GM03348 (cell line): Measurements from ENCODE around the gene RSBN1L.

Experiments
- DNase-seq: peaks from one replicate; pipeline ENCODE4 v3.0.0; 2012; ENCODE audit warnings: low spot score

Gene RSBN1L

GRCh38 chr7:77731716-77732115, 35.5 kb downstream of the RSBN1L start:
- no peak for DNase-seq

- DNase-seq = no peak
Measured at GRCh38 chr7:77734659-77735421, 38.6 kb downstream of the RSBN1L start.

GRCh38 chr7:77735457-77735856, 39.2 kb downstream of the RSBN1L start:
- no peak for DNase-seq

GRCh38 chr7:77736991-77737390, 40.7 kb downstream of the RSBN1L start:
- DNase-seq = no peak

- DNase-seq = no peak
Measured at GRCh38 chr7:77738382-77738781, 42.1 kb downstream of the RSBN1L start.

GRCh38 chr7:77738871-77739270, 42.6 kb downstream of the RSBN1L start:
- DNase-seq = no peak

GRCh38 chr7:77740257-77740656, 44.0 kb downstream of the RSBN1L start:
- DNase-seq = no peak

GRCh38 chr7:77743518-77743917, 47.3 kb downstream of the RSBN1L start:
- DNase-seq = no peak

- no peak for DNase-seq
Measured at GRCh38 chr7:77745746-77746145, 49.5 kb downstream of the RSBN1L start.

- DNase-seq = no peak
Measured at GRCh38 chr7:77746164-77746823, 50.0 kb downstream of the RSBN1L start.

- no peak for DNase-seq
Measured at GRCh38 chr7:77746824-77747165, 50.5 kb downstream of the RSBN1L start.

GRCh38 chr7:77747178-77747577, 50.9 kb downstream of the RSBN1L start:
- DNase-seq = no peak

- no peak for DNase-seq
Measured at GRCh38 chr7:77747718-77748117, 51.5 kb downstream of the RSBN1L start.

- no peak for DNase-seq
Measured at GRCh38 chr7:77752016-77752415, 55.8 kb downstream of the RSBN1L start.

- DNase-seq = no peak
Measured at GRCh38 chr7:77753173-77753572, 56.9 kb downstream of the RSBN1L start.

GRCh38 chr7:77757589-77757988, 61.3 kb downstream of the RSBN1L start:
- DNase-seq = no peak

GRCh38 chr7:77759294-77759889, 63.1 kb downstream of the RSBN1L start:
- DNase-seq = peak; percentile 52

GRCh38 chr7:77760809-77761453, 64.7 kb downstream of the RSBN1L start:
- DNase-seq = no peak

- no peak for DNase-seq
Measured at GRCh38 chr7:77765481-77765880, 69.2 kb downstream of the RSBN1L start.

- peak; percentile 20 for DNase-seq
Measured at GRCh38 chr7:77765906-77766800, 69.9 kb downstream of the RSBN1L start.

- DNase-seq = no peak
Measured at GRCh38 chr7:77766801-77767605, 70.7 kb downstream of the RSBN1L start.
